ENCODE results near the gene HTR7. TPM values are rescaled to one million over a fixed set of nuclear protein-coding genes. Genes with fewer than 3 reads are reported as not detected.

The HTR7 gene
- total and polyA plus RNA-seq, 9 of the 15 experiments (the other 6 are each of a cell fraction or from before 2014, with no cell fraction given), result 0.07 to 0.33 (median 0.18) TPM

GRCh38 chr10:90879062-90879461, 21.2 kb upstream of the HTR7 start:
- ATAC-seq (no peak), DNase-seq (ENCODE audit: extremely low read depth in 1 of 4, low spot score in 3 of 4) (no peak), FAIRE-seq (no peak)
- 82% methylated on average over 2 of the region's 2 CpGs for WGBS (ENCODE audit: insufficient coverage, low coverage, missing lambda C conversion rate)
- in situ Hi-C loops (cut with MboI), result no loop called here
- H3K4me1 ChIP-seq (replicated peaks in 1 of 2; ENCODE audit: control insufficient read depth in 2 of 2, insufficient read depth in 2 of 2, low read length in 2 of 2), result no peaks in the 10 kb centered on the region
- H3K79me2 ChIP-seq (ENCODE audit: control insufficient read depth, insufficient read depth, low read length), result peaks cover 7% of the 10 kb centered on the region
- H3K9me3 ChIP-seq (replicated peaks; ENCODE audit: control insufficient read depth, insufficient read depth, low read depth, low read length), result no peaks in the 10 kb centered on the region
- no peak overlapping the region for H3K9ac ChIP-seq (ENCODE audit: insufficient read depth in 1 of 2, low read depth in 2 of 2, low read length in 2 of 2)
- no peak overlapping the region for H3K27ac ChIP-seq (ENCODE audit: extremely low read depth, low read depth, low read length)
- no peak overlapping the region for H3K4me3 ChIP-seq
- BruUV-seq (replicated peaks), result no TSS peak
- ChIA-PET POLR2A (interaction anchor here (1.2 kb wide), 1 partner anchor 371 kb away, joined by 3 read pairs; no protein-coding TSS in a partner anchor), CTCF (ENCODE audit: low intra/inter-chr PET ratio) (no interaction called here)
- H3K27me3 ChIP-seq (ENCODE audit: control insufficient read depth in 2 of 2, insufficient read depth in 2 of 2, low read length in 2 of 2), result no peaks in the 10 kb centered on the region
- no peaks in the 10 kb centered on the region for H3K9me1 ChIP-seq (ENCODE audit: control insufficient read depth, insufficient read depth, low read length)
- H4K20me1 ChIP-seq (replicated peaks; ENCODE audit: control insufficient read depth, insufficient read depth, low read length), result no peaks in the 10 kb centered on the region
- TF ChIP-seq IRF2 (CRISPR knock-in tag; IDR thresholded peaks at IDR 0.05) (no peak), DEAF1 (CRISPR knock-in tag; IDR thresholded peaks at IDR 0.05) (no peak), ZNF639 (CRISPR knock-in tag; conservative IDR thresholded peaks at IDR 0.05 in 1 of 2, IDR thresholded peaks at IDR 0.05 in 1 of 2) (no peak), ZNF384 (IDR thresholded peaks at IDR 0.05; ENCODE audit: low read depth, low read length) (no peak), DNMT1 (IDR thresholded peaks at IDR 0.05) (no peak), GATA2 (CRISPR knock-in tag; IDR thresholded peaks at IDR 0.05) (no peak), ZBTB1 (CRISPR knock-in tag; IDR thresholded peaks at IDR 0.05; ENCODE audit: borderline replicate concordance, low read depth) (no peak), ARID4B (CRISPR knock-in tag; IDR thresholded peaks at IDR 0.05) (no peak), KLF13 (tag; IDR thresholded peaks at IDR 0.05; ENCODE audit: borderline replicate concordance, low read depth) (no peak)
- intact Hi-C loops (cut with micrococcal nuclease), result no loop called here
- peaks cover 82% of the 10 kb centered on the region; the same call in 2 of the 3 replicates for H3K36me3 ChIP-seq (ENCODE audit: control insufficient read depth, insufficient read depth, low read length)
- no peak overlapping the region for H3K4me2 ChIP-seq (ENCODE audit: insufficient read depth, low read length)
- H2AFZ ChIP-seq (ENCODE audit: low read depth, low read length), result no peak overlapping the region

Data from K562 (cell line).